ENCODE data around the gene S100Z. TPM values are rescaled to one million over a fixed set of nuclear protein-coding genes. Genes with fewer than 3 reads are reported as not detected.

Gene S100Z
- total and polyA plus RNA-seq, 2 donors (not counting 1 experiment from before 2014, with no cell fraction given): 1.0 to 2.4 TPM

DNA sequence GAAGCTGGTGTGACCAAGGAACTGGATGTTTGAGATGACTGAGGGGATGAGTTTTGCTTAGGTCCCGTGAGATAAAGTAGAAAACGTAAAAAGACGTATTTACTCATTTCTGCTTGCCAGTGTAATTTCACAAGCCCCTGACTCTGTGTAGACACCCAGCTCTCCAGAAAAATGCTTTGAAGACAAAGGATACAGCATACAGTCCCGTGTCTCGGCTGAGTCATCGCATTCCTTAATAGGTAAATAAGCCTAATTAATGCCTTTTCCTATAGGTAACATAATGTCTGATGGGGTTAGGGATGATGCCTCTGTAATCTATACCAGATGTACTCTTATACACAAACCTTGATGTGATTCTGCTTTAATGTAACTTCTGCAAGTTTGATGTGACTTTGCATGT lies 20.2 kb downstream of the S100Z start:
- Histone ChIP-seq H3K9ac (ENCODE audit: low read length) (no peak overlapping the region), H4K20me1 (ENCODE audit: control insufficient read depth, insufficient read depth, low read length, poor library complexity, severe bottlenecking) (no peaks in the 10 kb centered on the region), H3K27ac (ENCODE audit: low read length in 2 of 2) (no peak overlapping the region), H3K79me2 (ENCODE audit: control insufficient read depth, insufficient read depth, low read length) (no peaks in the 10 kb centered on the region), H3K36me3 (replicated peaks in 1 of 2; ENCODE audit: control extremely low read depth in 1 of 2, control insufficient read depth in 1 of 2, extremely low read depth in 1 of 2, insufficient read depth in 2 of 2, low read length in 1 of 2) (no peaks in the 10 kb centered on the region), H3K27me3 (replicated peaks in 1 of 4; ENCODE audit: control extremely low read depth in 1 of 4, control insufficient read depth in 3 of 4, insufficient read depth in 4 of 4, low read length in 3 of 4) (no peaks in the 10 kb centered on the region), H3K9me3 (ENCODE audit: control extremely low read depth in 1 of 3, control insufficient read depth in 2 of 3, insufficient read depth in 1 of 3, low read length in 2 of 3) (no peaks in the 10 kb centered on the region), H3K4me1 (ENCODE audit: control insufficient read depth in 2 of 2, insufficient read depth in 2 of 2, low read length in 2 of 2) (peaks cover 9 to 17% of the 10 kb centered on the region in 2 donors), H3K4me3 (ENCODE audit: control extremely low read depth in 1 of 5, extremely low read depth in 1 of 5, insufficient read depth in 1 of 5, low read depth in 2 of 5, low read length in 4 of 5) (no peak overlapping the region), H2AFZ (ENCODE audit: insufficient read depth, low read depth, low read length, poor library complexity, severe bottlenecking) (no peak overlapping the region), H3K4me2 (replicated peaks; ENCODE audit: low read depth, low read length, poor library complexity, severe bottlenecking) (no peak overlapping the region)
- Mint-ChIP-seq H3K27ac (no peak overlapping the region), H3K4me3 (no peak overlapping the region), H3K9me3 (ENCODE audit: insufficient read depth) (no peaks in the 10 kb centered on the region), H3K27me3 (no peaks in the 10 kb centered on the region), H3K4me1 (peaks cover 11% of the 10 kb centered on the region)
- TF ChIP-seq CTCF (IDR thresholded peaks at IDR 0.05) (no peak), EZH2 (IDR thresholded peaks at IDR 0.05; ENCODE audit: borderline replicate concordance, insufficient read depth, low read depth, low read length, poor library complexity, severe bottlenecking) (no peak)
- ATAC-seq (ENCODE audit: low read depth) (no peak), DNase-seq (no peak)
- ChIA-PET POLR2A (no interaction called here), CTCF (interaction anchor here (0.6 to 3.5 kb wide), 5 partner anchors 14 to 622 kb away, joined by 3 to 13 read pairs (median 5); partner anchors contain the start of gene WDR41)
- 89% methylated on average over 3 of the region's 6 CpGs for WGBS (ENCODE audit: insufficient coverage)
- intact Hi-C loops (cut with micrococcal nuclease): no loop called here

DNA sequence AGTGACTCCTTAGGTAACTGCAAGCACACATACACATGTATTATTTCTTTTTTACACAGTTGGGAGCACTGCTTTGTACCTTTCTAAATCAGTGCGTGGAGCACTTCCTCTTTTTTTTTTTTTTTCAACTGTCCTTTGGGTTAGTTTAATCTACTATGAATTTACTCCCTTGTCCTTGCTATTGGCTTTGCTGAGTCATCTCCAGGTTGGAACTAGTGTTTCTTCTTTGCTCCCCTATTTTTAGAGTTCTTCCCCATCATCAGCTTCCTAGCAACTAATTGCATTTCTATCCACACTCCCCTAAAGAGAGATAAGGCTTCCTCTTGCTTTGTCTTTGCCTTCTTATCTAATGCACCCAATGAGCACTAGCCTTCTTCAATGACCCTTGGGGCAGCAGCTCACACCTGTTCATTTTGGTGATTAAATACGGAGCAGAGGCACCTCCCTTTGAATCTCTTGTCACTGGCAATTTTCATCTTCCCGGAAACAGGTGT lies 24.3 kb downstream of the S100Z start:
- Histone ChIP-seq H3K36me3 (replicated peaks in 1 of 2; ENCODE audit: control extremely low read depth in 1 of 2, control insufficient read depth in 1 of 2, extremely low read depth in 1 of 2, insufficient read depth in 2 of 2, low read length in 1 of 2) (no peaks in the 10 kb centered on the region), H3K9ac (ENCODE audit: low read length) (no peak overlapping the region), H3K4me2 (replicated peaks; ENCODE audit: low read depth, low read length, poor library complexity, severe bottlenecking) (peak overlapping the region; percentile 21), H3K79me2 (ENCODE audit: control insufficient read depth, insufficient read depth, low read length) (no peaks in the 10 kb centered on the region), H3K9me3 (ENCODE audit: control extremely low read depth in 1 of 3, control insufficient read depth in 2 of 3, insufficient read depth in 1 of 3, low read length in 2 of 3) (no peaks in the 10 kb centered on the region), H3K27me3 (replicated peaks in 1 of 4; ENCODE audit: control extremely low read depth in 1 of 4, control insufficient read depth in 3 of 4, insufficient read depth in 4 of 4, low read length in 3 of 4) (no peaks in the 10 kb centered on the region), H2AFZ (ENCODE audit: insufficient read depth, low read depth, low read length, poor library complexity, severe bottlenecking) (no peak overlapping the region), H3K4me1 (ENCODE audit: control insufficient read depth in 2 of 2, insufficient read depth in 2 of 2, low read length in 2 of 2) (peaks cover 9 to 20% of the 10 kb centered on the region in 2 donors), H3K27ac (ENCODE audit: low read length in 2 of 2) (no peak overlapping the region), H3K4me3 (ENCODE audit: control extremely low read depth in 1 of 5, extremely low read depth in 1 of 5, insufficient read depth in 1 of 5, low read depth in 2 of 5, low read length in 4 of 5) (peak overlapping the region in 2 of 5 experiments; percentile 1 to 13), H4K20me1 (ENCODE audit: control insufficient read depth, insufficient read depth, low read length, poor library complexity, severe bottlenecking) (no peaks in the 10 kb centered on the region)
- ChIA-PET POLR2A (no interaction called here), CTCF (no interaction called here)
- intact Hi-C loops (cut with micrococcal nuclease): no loop called here
- no peak for TF ChIP-seq CTCF (IDR thresholded peaks at IDR 0.05)
- TF ChIP-seq EZH2 (IDR thresholded peaks at IDR 0.05; ENCODE audit: borderline replicate concordance, insufficient read depth, low read depth, low read length, poor library complexity, severe bottlenecking): no peak
- peak; percentile 61 for ATAC-seq (ENCODE audit: low read depth)
- DNase-seq: peak; percentile 65
- H3K4me3 Mint-ChIP-seq: peak overlapping the region; percentile 46
- H3K9me3 Mint-ChIP-seq (ENCODE audit: insufficient read depth): no peaks in the 10 kb centered on the region
- no peaks in the 10 kb centered on the region for H3K27me3 Mint-ChIP-seq
- no CpG with 5 or more reads among the region's 3 CpGs for WGBS (ENCODE audit: insufficient coverage)
- peaks cover 16% of the 10 kb centered on the region for H3K4me1 Mint-ChIP-seq
- H3K27ac Mint-ChIP-seq: peak overlapping the region; percentile 74
